IPS-NIHi11 (cell line): Measurements from ENCODE around the gene PDHX.
A peak's percentile ranks its signal among the peaks of the same experiment; 100 is the strongest.
"Not testable (repeated sequence)": the region's sequence is repeated elsewhere in the genome, so short reads cannot be mapped to it uniquely, and the experiment has no call there.

Experiments used
- DNase-seq: peaks from one replicate; pipeline ENCODE4 v3.0.0; 2012; ENCODE audit warnings: mixed read lengths, low spot score

PDHX gene

DNA sequence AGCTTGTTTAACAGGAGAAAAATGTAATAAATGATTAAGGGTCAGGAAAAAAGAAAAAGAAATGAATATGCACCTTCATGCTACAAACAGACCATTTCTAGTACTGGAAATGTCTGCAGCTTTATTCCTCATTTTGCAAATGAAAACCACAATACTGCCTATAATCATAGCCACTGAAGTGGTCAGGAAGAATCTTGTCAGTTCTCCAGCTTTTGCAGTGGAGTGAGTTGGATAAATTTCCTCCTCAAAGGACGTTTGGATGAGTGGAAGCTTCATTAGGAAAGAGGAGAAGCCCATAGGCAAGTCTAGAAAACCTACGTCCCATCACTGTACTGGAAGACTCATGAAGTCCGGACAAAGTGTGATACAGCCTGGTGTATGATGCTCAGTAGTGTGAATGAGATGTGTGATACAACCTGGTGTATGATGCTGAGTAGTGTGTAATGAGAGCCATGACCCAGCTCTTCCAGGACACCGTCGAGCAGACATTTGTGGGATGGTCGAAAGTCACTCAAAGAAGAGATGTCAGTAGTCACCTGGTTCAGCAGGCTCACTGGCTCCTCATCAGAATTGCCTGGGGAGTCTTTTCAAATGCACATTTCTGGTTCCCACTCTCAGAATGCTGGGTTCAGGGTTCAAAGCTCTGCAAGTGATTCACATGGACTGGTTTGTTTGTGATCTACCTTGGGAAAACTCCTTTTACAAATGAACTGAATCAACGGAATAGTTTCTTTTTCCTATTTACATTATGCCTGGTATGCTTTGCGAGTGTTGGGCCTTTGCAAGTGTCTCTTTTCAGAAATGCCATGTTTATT lies 101.3 kb downstream of the PDHX start:
- DNase-seq, result peak; percentile 17

DNA sequence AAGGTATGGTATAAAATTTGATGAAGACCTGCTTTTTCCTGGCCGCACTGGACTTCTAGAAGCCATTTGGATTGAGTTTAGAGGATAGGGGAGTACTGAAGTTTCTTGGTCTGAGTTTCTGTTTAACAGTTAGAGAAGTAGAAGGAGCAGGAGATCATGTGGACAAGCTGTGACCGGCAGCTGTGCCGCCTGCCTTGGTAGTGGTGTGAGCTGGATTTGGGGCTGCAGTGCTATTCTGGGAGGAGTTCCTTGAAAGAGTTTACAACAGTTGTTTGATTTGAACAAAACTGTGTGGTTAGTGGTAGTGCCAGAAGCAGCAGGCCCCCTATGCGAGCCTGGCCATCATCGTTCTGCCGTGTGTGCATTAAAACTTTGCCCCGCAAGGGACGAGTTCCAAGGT lies 105.2 kb downstream of the PDHX start:
- DNase-seq, result no peak

DNA sequence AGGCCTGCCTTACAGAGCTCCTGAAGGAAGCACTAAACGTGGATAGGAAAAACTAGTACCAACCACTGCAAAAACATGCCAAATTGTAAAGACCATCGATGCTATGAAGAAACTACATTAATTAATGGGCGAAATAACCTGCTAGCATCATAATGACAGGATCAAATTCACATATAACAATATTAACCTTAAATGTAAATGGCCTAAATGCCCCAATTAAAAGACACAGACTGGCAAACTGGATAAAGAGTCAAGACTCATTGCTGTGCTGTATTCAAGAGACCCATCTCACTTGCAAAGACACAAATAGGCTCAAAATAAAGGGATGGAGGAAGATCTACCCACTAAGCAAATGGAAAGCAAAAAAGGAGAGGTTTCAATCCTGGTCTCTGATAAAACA lies 107.5 kb downstream of the PDHX start:
- not testable (repeated sequence) for DNase-seq

DNA sequence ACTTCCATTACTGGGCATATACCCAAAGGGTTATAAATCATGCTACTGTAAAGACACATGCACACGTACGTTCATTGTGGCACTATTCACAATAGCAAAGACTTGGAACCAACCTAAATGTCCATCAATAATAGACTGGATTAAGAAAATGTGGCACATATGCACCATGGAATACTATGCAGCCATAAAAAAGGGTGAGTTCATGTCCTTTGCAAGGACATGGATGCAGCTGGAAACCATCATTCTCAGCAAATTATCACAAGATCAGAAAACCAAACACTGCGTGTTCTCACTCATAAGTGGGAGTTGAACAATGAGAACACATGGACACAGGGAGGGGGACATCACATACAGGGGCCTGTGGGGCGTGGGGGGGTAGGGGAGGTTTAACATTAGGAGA lies 111.6 kb downstream of the PDHX start:
- DNase-seq, result not testable (repeated sequence)

DNA sequence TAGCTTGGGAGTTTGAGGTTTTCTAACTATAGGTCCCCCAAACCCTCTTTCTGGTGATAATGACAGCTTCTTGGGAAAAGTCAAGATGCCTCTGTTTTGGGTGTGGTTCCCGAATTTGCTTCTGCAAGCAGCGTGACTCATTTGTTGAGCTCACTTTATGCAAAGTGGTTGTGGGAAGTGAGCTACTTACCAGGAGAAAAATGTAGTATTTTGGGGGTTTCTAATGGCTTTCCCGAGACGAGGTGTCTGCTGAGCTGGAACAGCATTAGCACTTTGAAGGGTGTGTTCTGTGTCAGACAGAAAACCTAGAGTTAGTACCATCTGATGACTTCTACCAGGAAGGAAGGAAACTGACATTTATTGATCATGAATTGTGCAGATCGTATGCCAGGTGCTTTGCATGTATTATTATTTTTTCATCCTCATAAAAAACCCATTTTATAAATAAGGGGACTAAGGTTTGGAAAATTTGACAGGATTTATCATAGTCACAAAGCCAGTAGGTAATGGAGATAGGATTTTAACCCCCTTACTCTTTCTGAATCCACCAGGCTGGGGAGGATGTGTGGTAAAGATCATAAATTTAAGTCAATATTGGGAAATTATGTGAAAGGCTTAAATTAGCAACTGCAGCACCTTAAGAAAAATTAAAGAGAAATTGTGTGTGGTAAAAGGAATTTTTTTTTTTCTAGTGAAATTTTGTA lies 113.7 kb downstream of the PDHX start:
- no peak for DNase-seq

DNA sequence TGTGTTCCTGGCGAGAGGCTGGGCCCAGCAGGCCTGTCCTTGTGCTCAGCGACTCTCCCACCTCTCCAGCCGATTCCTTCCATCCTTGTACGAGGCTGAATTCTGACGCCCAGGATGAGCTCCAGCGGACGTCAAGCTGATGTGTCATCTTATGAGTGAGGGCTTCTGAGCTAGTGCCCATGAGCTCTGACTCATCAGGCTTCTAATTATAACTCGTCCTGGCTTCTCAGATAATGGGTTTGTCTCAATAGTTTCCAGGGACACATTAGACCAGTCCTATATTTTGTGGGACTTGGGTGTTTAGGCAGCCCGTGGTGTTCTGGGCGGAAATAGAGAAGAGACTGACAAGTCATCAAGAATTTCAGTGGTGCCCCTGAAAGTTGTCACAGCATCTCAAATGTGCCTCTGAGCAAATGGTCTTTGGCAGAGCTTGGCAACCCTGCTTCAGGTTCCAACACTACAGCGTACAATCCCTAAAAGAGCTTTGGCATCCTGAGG lies 114.3 kb downstream of the PDHX start:
- no peak for DNase-seq

DNA sequence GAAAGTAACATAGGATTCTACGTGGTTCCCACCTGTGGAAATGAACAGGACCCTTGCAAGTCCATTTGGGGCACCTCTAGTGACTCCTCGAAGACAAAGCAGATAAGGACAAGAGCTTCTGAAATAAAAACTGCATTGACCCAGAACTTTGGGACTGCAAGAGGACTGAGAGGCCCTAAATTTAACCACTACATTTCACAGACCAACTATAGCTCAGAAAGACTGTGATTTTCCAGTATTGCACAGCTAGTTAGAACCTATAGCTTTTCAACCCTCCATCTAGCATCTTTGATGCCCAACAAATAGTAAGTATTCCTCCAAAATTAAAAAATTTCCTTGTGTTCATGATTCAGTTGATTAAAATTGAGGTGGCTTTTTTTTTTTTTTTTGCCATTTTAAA lies 114.9 kb downstream of the PDHX start:
- DNase-seq, result no peak

DNA sequence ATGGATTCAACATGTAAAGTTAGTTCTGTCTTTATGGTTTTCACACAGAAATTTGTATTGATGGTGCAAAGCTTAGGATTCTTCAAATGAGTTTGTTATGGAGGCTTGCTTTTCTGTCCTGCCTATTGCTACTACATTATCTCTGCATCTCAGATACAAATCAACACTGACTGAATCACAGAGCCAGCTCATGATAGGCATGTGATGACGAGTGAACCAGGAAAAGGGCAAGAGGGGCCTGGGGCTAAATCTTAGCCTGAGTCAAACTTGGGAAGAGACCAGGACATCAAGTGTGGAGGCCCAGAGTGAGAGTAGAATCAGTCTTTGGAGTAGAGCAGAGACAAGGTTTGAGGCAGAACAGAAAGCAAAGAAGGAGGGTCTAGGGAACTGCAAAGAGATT lies 115.4 kb downstream of the PDHX start:
- no peak for DNase-seq

DNA sequence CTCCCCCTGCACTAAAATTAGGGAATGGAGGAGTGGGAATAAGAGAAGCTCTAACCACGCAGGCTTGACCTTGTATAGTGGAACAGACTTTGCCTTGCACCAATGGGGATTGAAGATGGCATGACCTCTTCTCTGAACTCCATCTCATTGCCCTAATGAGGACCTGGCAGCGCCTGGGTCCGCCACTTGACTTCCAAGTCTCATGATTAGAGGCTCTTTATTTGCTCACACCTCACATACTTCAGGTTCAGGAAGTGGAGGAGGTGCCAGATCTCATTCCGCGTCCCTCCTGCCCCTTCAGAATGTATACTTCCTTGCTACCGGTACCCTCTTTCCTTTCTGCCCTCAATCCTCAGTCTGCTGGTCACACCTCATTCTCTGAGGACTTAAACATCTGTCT lies 116.6 kb downstream of the PDHX start:
- no peak for DNase-seq

DNA sequence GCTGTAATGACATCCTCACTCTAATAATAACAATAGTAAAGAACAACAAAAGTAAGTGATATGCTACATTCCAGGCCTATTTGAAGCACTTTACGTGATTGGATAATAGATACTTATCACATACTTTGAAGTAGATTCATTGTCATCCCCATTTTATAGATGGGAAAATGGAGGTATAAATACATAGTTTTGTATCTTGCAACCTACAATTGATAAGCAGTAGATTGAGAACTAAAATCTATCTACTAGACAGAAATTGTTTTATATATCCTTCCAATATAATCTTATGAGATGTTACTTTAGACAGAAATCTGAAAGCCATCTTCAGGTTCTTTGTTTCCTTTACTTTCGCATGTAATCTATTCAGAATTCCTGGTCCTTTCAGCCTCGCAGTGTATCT lies 118.0 kb downstream of the PDHX start:
- DNase-seq, result no peak

DNA sequence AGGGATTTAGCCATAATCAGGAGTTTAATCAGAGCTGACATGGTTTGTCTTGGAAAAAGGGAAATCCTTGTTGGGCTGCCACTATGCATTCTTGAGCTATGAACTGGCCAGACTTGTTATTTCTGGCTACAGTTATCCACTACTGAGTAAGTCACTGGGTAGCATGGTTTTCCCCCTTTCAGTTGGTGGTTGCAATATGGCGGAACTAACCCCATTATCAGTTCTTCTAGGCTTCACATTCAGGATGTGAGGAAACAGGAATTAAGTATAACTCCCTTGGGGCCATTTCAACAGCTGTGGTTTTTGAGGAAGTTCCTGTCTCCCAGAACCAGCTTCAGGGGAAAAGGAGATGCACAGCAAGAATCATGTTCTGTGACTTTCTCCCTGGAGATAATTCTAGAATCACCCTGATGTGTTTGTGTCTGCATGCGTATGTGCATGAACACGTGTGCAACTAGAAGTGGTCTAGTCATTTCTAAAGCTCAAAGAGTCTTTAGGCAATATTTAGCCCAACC lies 119.5 kb downstream of the PDHX start:
- no peak for DNase-seq

DNA sequence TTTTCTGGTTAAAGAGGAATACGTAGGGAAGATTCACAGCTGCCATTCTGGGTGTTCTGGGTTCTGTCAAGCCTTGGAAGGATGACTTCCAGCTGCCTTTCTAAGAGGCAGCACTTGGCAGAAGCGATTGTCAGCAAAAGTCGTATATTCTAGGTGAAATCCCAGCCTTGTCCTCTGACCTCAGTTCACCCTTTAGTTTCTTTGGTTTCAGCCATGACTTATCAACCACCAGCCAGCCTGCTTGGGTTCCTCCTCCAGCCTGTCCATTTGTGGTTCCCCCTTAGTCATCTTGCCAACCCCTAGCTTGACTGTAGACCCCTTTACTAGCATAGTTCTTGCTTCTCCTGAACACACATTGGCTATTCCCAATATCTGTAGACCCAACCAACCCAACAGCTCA lies 120.2 kb downstream of the PDHX start:
- no peak for DNase-seq

DNA sequence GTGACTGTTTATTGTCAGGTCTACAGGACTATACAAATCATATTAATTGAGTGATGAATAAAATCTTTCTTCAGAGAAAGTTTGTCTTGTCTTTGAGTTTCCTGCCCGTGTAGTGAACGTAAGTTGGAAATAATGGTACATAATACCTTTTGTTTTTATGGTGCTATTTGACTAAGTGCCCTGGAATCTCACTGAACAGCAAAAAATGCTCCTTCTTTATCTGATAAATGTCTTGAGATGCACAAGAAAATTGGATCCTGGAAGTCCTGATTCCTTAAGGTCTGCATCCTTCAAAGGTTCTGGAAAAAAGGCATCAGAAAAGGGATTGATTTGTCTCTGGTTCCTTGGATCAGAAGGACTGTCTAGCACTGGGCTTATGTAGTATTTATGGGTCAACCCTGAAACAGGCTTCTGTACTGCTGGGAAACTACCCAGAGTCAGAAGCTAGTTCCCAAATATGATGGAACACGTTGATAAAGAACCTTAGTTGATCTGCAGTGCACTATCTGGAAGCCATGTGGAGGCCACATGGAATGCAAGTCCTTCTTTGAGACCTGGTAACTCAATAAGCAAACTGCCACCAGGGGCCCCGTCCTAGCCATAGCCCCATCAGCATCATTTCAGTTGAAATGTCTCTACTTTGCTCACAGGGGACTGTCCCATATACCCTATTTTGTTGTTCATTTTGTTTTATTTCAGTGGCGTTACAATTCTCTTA lies 122.0 kb downstream of the PDHX start:
- no peak for DNase-seq

DNA sequence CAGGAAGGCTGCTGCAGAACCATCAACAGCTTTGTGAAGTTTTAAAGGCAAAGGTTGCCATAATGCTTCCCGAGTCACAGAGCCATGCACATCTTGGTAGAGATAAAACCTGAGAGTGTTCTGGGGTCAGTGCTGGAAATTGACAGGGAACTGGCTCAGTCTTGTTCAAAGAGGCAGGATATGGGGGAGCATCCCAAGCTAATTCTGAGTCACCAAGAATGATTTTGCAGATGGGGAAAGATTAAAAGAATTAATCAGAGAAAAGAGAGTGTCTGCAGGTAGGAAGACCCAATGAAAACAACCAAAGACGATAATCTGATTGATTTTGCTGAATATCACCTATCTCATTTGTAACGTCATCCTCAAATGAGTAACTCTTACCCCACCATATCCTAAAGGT lies 122.7 kb downstream of the PDHX start:
- no peak for DNase-seq

DNA sequence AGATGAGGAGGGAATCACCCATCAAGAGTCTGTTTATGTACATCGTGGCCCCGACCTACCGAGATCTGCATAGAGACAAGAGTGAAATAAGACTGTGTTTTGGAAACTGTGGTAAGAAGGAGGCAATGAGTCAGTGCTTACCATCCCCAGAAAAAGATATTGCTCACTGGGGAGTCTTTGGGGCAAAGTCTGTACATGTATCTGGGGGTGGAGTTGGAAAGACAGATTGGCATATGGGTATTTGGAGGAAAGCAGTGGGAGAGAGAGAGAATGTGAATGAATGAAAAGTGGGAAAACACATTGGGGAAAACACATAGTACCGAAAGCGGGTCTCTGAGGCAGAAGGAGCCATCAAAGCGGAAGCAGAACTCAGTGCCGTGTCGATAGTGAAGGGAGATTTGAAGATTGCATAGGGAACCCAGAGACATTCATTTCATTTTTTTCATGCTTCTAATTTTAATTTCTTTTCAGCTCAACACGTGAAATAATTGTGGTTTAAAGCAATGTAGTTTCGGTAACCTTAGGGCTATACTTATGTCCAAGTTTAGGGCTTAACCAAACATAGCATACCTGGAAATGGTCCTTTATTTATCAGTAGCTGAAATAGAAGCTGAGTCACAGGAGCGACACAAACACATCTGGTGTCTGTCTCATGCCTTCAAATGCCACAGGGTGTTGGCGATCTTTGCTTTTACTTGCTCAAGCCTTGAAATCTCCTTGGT lies 124.0 kb downstream of the PDHX start:
- no peak for DNase-seq

DNA sequence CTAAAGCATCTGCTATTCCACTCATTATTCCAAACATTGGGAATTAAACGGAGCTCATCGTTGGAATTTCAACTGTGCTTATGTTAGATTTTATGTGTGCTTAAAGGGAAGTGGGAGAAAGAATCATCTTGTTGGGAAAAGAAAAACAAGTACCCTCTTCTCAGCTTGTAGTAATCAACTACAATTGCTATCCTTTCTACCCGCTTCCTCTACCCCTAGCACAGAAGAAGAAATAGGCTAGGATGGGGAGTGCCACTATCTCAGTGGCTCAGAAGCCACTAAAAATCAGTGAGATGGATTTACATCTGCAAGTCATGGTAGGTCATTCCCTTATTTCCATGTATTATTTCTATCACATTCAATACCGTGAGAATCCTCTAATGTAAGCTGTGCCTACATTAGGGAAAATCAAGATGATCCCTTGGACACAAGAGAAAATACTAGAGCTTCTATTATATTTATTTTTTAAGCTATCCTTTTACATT lies 124.7 kb downstream of the PDHX start:
- no peak for DNase-seq

DNA sequence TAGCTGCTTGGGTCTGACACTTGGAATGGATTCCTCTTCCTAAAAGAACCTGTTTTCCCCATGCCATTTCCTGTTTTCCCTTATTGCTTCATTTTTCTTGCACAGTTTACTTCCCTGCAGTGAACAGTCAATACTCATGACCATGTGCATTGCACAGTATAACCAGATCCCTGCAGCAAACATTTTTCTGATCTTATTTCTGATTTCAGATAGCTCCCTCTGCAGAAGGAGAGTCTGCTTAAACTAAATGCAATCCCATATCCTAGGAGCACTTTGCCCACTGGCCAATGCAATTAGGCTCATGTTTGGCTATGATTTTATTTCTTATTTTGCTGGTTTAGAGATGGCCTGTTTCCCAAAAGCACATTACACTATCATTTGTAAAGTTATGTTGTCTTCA lies 125.8 kb downstream of the PDHX start:
- no peak for DNase-seq

DNA sequence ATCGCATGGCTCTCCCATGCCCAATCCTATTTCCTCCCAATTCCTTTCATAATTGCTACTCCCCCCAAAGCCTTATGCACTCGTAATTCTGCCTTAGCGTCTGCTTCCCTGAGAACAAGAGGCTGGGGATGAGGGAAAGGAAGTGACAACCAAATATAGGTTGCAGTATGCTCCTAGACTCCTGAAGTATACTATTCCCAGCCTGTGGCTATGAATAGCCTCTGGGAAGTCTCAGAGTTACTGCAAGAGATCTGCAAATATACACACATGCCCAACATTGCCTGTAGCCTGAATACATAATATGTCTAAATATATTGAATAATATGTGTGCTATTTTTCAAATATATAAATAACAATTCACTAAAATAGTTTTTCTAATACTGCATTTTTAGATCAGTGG lies 126.5 kb downstream of the PDHX start:
- no peak for DNase-seq

DNA sequence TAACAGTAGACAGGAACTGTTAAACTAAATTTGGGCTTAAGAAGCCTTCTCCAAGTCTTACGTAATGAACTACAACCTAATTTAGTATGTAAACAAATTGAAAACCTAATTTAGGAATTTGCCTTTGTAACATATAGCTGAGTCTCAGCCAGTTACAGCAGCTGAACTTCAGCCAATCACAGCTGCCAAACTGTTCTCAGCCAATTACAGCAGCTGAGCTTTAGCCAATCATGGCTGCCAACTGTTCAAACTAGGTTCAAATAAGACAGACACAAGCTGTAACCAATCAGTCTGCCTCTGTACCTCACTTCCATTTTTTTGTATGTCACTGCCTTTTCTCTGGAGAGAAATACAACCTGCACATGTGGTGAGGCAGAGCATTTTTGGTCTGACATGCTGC lies 127.5 kb downstream of the PDHX start:
- no peak for DNase-seq

DNA sequence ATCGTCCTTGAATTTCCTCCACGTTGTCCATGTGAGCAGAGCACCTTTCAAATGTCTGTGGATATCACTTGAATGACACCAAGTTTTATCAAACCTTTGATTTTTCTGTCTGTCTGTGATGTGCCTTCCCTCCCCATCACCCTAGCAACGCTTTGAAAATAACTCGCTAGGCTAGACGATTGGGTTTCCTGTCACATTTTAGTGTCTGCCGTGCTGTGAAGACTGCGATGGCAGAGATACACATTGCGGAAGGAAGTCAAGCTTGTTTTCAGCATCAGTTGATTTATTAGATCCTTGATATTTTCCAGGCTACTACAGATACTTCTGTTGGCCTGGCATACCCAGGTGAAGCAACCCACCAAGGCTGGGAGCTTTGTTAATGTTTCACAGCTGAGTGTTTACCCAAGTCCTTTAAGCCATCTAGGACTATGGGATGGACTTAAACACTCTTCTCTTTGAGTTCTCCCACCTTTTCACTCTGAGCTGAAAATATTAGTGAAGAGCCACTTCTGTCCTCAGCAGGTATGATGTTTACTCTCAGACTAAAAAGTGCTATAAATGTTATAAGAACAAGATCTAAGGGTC lies 128.9 kb downstream of the PDHX start:
- no peak for DNase-seq
